GM12878 (cell line): ENCODE measurements around the gene CLEC5A. TPM values are rescaled to one million over a fixed set of nuclear protein-coding genes. Genes with fewer than 3 reads are reported as not detected.

Source experiments
- ATAC-seq: fragments of 200-7000 bp; cut with Tn5 transposase; 3 replicates; pipeline ENCODE4 v1.9.1; 2020; ENCODE audit warnings: mild to moderate bottlenecking, moderate library complexity
- BruUV-seq: library from RNA; stranded (reverse); fragments of 400-500 nt; replicated peaks from 2 replicates; lab custom pipeline; 2021; lab: Mats Ljungman, UMichigan
- CTCF ChIA-PET: fragments of 300-600 bp; sonication (Branson Sonifier 250); formaldehyde crosslinking; extraction: SDS; loops from one replicate; lab custom pipeline; 2021; ENCODE audit warnings: inconsistent platforms; lab: Yijun Ruan, JAX
- POLR2A ChIA-PET: fragments of 350-600 bp; formaldehyde crosslinking; extraction: SDS; loops from one replicate; lab custom pipeline; 2021; ENCODE audit warnings: inconsistent platforms; lab: Charles Lee
- RAD21 ChIA-PET: fragments of 300-600 bp; sonication (Branson Sonifier 250); formaldehyde crosslinking; loops from one replicate; lab custom pipeline; 2023; ENCODE audit warnings: antibody characterized with exemption; ENCODE audit not compliant: unreplicated experiment; lab: Charles Lee
- SMC1A ChIA-PET: fragments of 300-600 bp; sonication (Branson Sonifier 250); formaldehyde crosslinking; loops from one replicate; lab custom pipeline; 2023; ENCODE audit not compliant: unreplicated experiment, uncharacterized antibody; lab: Charles Lee
- DNase-seq: peaks from one replicate; pipeline ENCODE4 v3.0.0-alpha.2; 2011; ENCODE audit warnings: low read depth, low spot score
- FAIRE-seq: peaks from 3 replicates; lab custom pipeline; 2011; peaks lifted over from hg19 to GRCh38; lab: Jason Lieb, UNC
- H2AFZ ChIP-seq: 2 replicates; pipeline ENCODE4 v1.6.0; 2011; ENCODE audit warnings: low read depth, low read length, control low read depth; ENCODE audit not compliant: control insufficient read depth
- H3K27ac ChIP-seq: 2 replicates; pipeline ENCODE4 v1.5.1; 2011; ENCODE audit warnings: control low read depth; ENCODE audit not compliant: control insufficient read depth, insufficient read depth
- H3K27me3 ChIP-seq, 2 experiments: replicated peaks in 1 of 2; 2 replicates each; pipeline versions ENCODE4 v1.6.0 to v1.6.1; 2011; ENCODE audit warnings: low read length in 1 of 2; ENCODE audit not compliant: control insufficient read depth in 2 of 2, insufficient read depth in 2 of 2
- H3K36me3 ChIP-seq, 2 experiments: 2 replicates each; pipeline ENCODE4 v1.5.1; 2011; ENCODE audit warnings: low read length in 1 of 2; ENCODE audit not compliant: control insufficient read depth in 2 of 2, insufficient read depth in 2 of 2
- H3K4me1 ChIP-seq: 2 replicates; pipeline ENCODE4 v1.6.1; 2011; ENCODE audit warnings: mild to moderate bottlenecking, low read length, moderate library complexity, mixed read lengths; ENCODE audit not compliant: control insufficient read depth, insufficient read depth
- H3K4me2 ChIP-seq: 2 replicates; pipeline ENCODE4 v1.6.0; 2011; ENCODE audit warnings: control low read depth; ENCODE audit not compliant: control insufficient read depth, insufficient read depth
- H3K4me3 ChIP-seq: fragments of 200-600 bp; sonication (generic); 2 replicates; pipeline ENCODE4 v1.5.1; 2016
- H3K79me2 ChIP-seq: 2 replicates; pipeline ENCODE4 v1.6.0; 2011; ENCODE audit warnings: low read length; ENCODE audit not compliant: control insufficient read depth, insufficient read depth
- H3K9ac ChIP-seq: 2 replicates; pipeline ENCODE4 v1.8.0; 2011; ENCODE audit warnings: low read length, control low read depth, mixed read lengths; ENCODE audit not compliant: control insufficient read depth, insufficient read depth
- H3K9me3 ChIP-seq: replicated peaks from 3 replicates; pipeline ENCODE4 v1.5.1; 2011; ENCODE audit warnings: mild to moderate bottlenecking, low read length; ENCODE audit not compliant: control insufficient read depth, insufficient read depth
- H4K20me1 ChIP-seq: 2 replicates; pipeline ENCODE4 v1.6.0; 2011; ENCODE audit not compliant: control insufficient read depth, insufficient read depth
- BMI1 ChIP-seq: fragments of 450-650 bp; IDR thresholded peaks from 2 replicates; pipeline ENCODE4 v1.6.1; 2016; ENCODE audit warnings: mild to moderate bottlenecking, moderate library complexity, borderline replicate concordance
- BRCA1 ChIP-seq: IDR thresholded peaks from 2 replicates; pipeline ENCODE4 v1.6.1; 2011; ENCODE audit warnings: low read depth, low read length, improper control_type of control experiment
- GABPA ChIP-seq: IDR thresholded peaks from 2 replicates; pipeline ENCODE4 v1.6.1; 2014; ENCODE audit warnings: antibody characterized with exemption, low read depth, mild to moderate bottlenecking, inconsistent platforms
- MAX ChIP-seq: IDR thresholded peaks from 2 replicates; pipeline ENCODE4 v1.6.1; 2012; ENCODE audit warnings: low read depth, low read length, improper control_type of control experiment
- MXI1 ChIP-seq: fragments of 150-350 bp; IDR thresholded peaks from 2 replicates; pipeline ENCODE4 v1.6.1; 2011; ENCODE audit warnings: low read depth, mild to moderate bottlenecking, inconsistent platforms, low read length, improper control_type of control experiment
- NRF1 ChIP-seq: conservative IDR thresholded peaks from 2 replicates; pipeline ENCODE4 v1.6.1; 2011; ENCODE audit warnings: mild to moderate bottlenecking, low read depth, low read length, improper control_type of control experiment
- RB1 ChIP-seq: fragments of 450-650 bp; formaldehyde crosslinking; IDR thresholded peaks from 2 replicates; pipeline ENCODE4 v1.6.1; 2017; ENCODE audit warnings: mild to moderate bottlenecking, borderline replicate concordance
- RCOR1 ChIP-seq: conservative IDR thresholded peaks from 2 replicates; pipeline ENCODE4 v1.6.1; 2012; ENCODE audit warnings: low read depth, low read length, improper control_type of control experiment
- YBX1 ChIP-seq: fragments of 450-650 bp; IDR thresholded peaks from 2 replicates; pipeline ENCODE4 v1.6.1; 2016; ENCODE audit warnings: antibody characterized with exemption
- ZBTB40 ChIP-seq: fragments of 450-650 bp; IDR thresholded peaks from 2 replicates; pipeline ENCODE4 v1.6.1; 2016; ENCODE audit warnings: mild to moderate bottlenecking, moderate library complexity, borderline replicate concordance
- WGBS: methylation state at CpG from one replicate; pipeline ENCODE4 v1.1.6; 2016; ENCODE audit warnings: low lambda C conversion rate; ENCODE audit not compliant: insufficient replicate concordance, insufficient coverage; ENCODE audit errors: missing lambda C conversion rate; 5-methylcytosine and 5-hydroxymethylcytosine counted together
- in situ Hi-C: fragments of 300-500 bp; cut with MboI; formaldehyde crosslinking; loops from 9 replicates; pipeline ENCODE4 v1.14.3; 2018; ENCODE audit warnings: mixed read lengths
- intact Hi-C: fragments of 100-400 bp; cut with micrococcal nuclease; formaldehyde crosslinking; loops from one replicate; pipeline ENCODE4 v1.14.2; 2022; ENCODE audit not compliant: unreplicated experiment
- polyA plus RNA-seq, 11 experiments: library from polyadenylated mRNA; depleted of rRNA in 4 of 11; unstranded in 6 of 11; stranded (reverse) in 5 of 11; fragments of >200 nt; fragmentation: Nextera tagmentation in 4 of 11; fragmentation: Illumina TruSeq in 1 of 11; extraction: Ambion mirVana in 4 of 11; extraction: Trizol in 1 of 11; gene quantifications; 1 replicate in 1 of 11; 2 replicates in 10 of 11; pipeline versions ENCODE4 v1.2.1 to v1.2.3, GENCODE V29; 2011 to 2016; ENCODE audit warnings: inconsistent platforms in 2 of 11, missing spikeins in 2 of 11, low read depth in 1 of 11
- total RNA-seq, 4 experiments: library from RNA; depleted of rRNA in 3 of 4; stranded (reverse); fragments of >200 nt in 3 of 4; fragmentation: Illumina TruSeq in 1 of 4; extraction: Trizol in 1 of 4; gene quantifications; 2 replicates each; pipeline versions ENCODE4 v1.2.1 to v1.2.3, GENCODE V29; 2013 to 2021
- TF ChIP-seq, protein P1 (sequence below): IDR thresholded peaks from 2 replicates; pipeline ENCODE4 v1.6.1; 2012; ENCODE audit warnings: low read depth, low read length, improper control_type of control experiment

Gene CLEC5A
- total and polyA plus RNA-seq, 10 of the 15 experiments (the other 5 are each of a cell fraction or from before 2014, with no cell fraction given) = not detected

DNA sequence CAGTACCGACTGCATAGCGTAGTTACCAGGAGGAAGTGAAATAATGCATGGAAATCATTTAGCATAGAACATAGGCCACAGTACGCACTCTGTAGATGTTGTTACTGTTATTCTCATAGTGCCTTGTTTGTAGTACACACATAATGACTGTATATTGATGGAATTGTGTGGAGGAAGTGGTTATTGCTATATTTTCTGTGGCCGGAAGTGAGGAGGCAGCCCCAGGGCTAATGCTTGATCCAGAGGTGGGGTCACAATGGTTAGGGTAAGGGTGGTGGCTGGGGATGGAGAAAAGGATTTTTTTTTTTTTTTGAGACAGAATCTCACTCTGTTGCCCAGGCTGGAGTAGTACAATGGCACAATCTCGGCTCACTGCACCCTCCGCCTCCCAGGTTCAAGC lies 44.4 kb upstream of the CLEC5A start:
- Histone ChIP-seq H3K27me3 (no peaks in the 10 kb centered on the region), H3K4me3 (no peak overlapping the region), H3K36me3 (no peaks in the 10 kb centered on the region), H2AFZ (no peak overlapping the region), H4K20me1 (no peaks in the 10 kb centered on the region), H3K9ac (no peak overlapping the region), H3K27ac (no peak overlapping the region), H3K4me2 (no peak overlapping the region), H3K4me1 (no peaks in the 10 kb centered on the region), H3K9me3 (no peaks in the 10 kb centered on the region), H3K79me2 (no peaks in the 10 kb centered on the region)
- DNase-seq = no peak
- ATAC-seq = no peak
- TF ChIP-seq ZBTB40 (no peak), MAX (no peak), BMI1 (no peak), YBX1 (no peak), MXI1 (no peak), GABPA (no peak), NRF1 (no peak), RB1 (no peak), BRCA1 (no peak), RCOR1 (no peak)
- TF ChIP-seq, protein P1, sequence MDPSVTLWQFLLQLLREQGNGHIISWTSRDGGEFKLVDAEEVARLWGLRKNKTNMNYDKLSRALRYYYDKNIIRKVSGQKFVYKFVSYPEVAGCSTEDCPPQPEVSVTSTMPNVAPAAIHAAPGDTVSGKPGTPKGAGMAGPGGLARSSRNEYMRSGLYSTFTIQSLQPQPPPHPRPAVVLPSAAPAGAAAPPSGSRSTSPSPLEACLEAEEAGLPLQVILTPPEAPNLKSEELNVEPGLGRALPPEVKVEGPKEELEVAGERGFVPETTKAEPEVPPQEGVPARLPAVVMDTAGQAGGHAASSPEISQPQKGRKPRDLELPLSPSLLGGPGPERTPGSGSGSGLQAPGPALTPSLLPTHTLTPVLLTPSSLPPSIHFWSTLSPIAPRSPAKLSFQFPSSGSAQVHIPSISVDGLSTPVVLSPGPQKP = no peak
- ChIA-PET RAD21 (no interaction called here), CTCF (interaction anchor here (1.0 kb wide), 1 partner anchor 162 kb away, joined by 3 read pairs; no protein-coding TSS in a partner anchor), POLR2A (no interaction called here), SMC1A (no interaction called here)
- WGBS = 46% methylated on average over 6 of the region's 6 CpGs
- FAIRE-seq = no peak
- no TSS peak for BruUV-seq
- in situ Hi-C loops (no loop called here), intact Hi-C loops (no loop called here)
